NB4 (cell line): Measurements from ENCODE around the gene USP10.

Experiments used
- POLR2A ChIP-seq: IDR thresholded peaks from 2 replicates; pipeline ENCODE4 v1.6.1; 2011; ENCODE audit warnings: mild to moderate bottlenecking; ENCODE audit not compliant: insufficient read length; ENCODE audit errors: extremely low read depth
- TF ChIP-seq, protein P1 (sequence below): IDR thresholded peaks from one replicate; pipeline ENCODE4 v1.5.1; 2012; ENCODE audit warnings: low read depth, low read length
- TF ChIP-seq, protein P2 (sequence below): IDR thresholded peaks from 2 replicates; pipeline ENCODE4 v1.6.1; 2011; ENCODE audit warnings: low read depth, low read length

DNA sequence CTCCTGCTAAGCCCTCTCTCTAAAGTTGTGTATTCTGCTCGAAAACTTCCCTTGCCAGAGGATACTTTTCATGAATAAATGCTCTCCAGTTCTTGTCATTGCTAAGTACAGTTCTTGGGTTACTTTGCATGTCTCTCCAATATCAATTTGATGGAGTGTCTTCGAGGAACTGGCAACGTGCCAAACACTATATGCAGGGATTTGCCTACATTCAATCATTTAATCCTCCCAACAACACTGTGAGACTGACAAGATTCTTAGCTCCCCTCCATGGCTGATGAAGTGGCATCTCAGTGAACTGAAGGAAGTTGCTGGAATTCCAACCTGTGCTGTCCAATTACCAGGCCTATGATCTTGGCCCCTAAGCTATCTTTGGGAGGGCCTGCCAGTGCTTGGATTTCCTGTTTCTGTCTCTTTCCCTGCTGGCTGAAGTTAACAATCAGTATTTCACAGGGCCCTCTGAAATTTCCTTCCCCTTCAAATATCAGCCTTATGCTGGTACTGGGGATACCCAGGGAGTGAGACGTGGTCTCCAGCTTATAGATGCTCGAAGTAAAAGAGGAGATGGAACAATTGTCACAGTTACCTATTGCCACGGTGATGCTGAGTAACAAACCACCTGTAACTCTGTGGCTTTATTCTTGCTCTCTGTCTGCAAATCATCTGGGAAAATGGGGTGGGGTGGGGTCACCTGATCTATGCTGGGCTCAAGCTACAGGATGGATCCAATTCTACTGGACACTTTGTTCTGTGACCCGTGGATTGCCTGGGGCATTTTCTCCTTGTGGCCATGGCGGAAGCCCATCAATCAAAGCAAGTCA, 100.6 kb downstream of the USP10 start:
- TF ChIP-seq, protein P1, sequence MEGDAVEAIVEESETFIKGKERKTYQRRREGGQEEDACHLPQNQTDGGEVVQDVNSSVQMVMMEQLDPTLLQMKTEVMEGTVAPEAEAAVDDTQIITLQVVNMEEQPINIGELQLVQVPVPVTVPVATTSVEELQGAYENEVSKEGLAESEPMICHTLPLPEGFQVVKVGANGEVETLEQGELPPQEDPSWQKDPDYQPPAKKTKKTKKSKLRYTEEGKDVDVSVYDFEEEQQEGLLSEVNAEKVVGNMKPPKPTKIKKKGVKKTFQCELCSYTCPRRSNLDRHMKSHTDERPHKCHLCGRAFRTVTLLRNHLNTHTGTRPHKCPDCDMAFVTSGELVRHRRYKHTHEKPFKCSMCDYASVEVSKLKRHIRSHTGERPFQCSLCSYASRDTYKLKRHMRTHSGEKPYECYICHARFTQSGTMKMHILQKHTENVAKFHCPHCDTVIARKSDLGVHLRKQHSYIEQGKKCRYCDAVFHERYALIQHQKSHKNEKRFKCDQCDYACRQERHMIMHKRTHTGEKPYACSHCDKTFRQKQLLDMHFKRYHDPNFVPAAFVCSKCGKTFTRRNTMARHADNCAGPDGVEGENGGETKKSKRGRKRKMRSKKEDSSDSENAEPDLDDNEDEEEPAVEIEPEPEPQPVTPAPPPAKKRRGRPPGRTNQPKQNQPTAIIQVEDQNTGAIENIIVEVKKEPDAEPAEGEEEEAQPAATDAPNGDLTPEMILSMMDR = no peak
- TF ChIP-seq POLR2A = no peak
- TF ChIP-seq, protein P2, sequence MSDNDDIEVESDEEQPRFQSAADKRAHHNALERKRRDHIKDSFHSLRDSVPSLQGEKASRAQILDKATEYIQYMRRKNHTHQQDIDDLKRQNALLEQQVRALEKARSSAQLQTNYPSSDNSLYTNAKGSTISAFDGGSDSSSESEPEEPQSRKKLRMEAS = no peak
